A204.1 (cell line): Measurements from ENCODE around the gene FDXR.

Source experiments
- FAIRE-seq: peaks from 2 replicates; lab custom pipeline; 2012; peaks lifted over from hg19 to GRCh38; lab: Jason Lieb, UNC

The FDXR gene

DNA sequence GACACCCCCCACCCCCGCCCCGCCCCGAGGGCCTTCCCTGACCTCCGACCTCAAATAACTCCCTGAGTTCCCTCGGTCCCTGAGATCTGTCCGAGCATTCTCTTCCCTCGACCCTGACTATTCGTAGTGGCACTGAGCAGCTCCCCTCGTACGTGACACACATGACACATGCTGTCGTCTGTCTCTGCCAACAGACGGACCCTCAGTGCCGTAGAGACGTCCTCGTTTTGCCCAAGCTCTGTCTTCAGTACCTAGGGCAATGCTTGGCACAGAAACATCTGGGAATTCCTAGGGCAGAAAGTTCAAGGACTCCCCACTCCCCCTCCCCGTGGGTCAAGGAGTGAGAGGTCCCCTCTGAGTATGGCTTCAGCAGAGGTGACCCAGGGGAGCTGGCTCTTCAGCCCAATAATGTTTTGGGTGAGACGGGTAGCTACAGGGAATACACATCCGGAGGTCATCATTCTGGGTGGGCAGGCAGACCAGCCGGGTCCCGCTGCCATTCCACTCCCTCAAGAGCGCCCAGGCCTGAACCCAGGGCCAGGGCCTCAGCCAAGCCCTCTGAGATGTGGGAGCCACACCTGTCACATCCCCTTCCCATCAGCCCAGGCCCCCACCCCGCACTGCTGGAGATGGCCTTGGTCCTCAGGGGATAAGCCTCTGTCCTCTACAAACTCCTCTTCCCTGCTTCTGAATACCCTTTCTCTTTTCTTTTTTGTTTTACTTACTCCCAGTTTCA is 21.3 kb upstream of the FDXR start:
- FAIRE-seq, result no peak

DNA sequence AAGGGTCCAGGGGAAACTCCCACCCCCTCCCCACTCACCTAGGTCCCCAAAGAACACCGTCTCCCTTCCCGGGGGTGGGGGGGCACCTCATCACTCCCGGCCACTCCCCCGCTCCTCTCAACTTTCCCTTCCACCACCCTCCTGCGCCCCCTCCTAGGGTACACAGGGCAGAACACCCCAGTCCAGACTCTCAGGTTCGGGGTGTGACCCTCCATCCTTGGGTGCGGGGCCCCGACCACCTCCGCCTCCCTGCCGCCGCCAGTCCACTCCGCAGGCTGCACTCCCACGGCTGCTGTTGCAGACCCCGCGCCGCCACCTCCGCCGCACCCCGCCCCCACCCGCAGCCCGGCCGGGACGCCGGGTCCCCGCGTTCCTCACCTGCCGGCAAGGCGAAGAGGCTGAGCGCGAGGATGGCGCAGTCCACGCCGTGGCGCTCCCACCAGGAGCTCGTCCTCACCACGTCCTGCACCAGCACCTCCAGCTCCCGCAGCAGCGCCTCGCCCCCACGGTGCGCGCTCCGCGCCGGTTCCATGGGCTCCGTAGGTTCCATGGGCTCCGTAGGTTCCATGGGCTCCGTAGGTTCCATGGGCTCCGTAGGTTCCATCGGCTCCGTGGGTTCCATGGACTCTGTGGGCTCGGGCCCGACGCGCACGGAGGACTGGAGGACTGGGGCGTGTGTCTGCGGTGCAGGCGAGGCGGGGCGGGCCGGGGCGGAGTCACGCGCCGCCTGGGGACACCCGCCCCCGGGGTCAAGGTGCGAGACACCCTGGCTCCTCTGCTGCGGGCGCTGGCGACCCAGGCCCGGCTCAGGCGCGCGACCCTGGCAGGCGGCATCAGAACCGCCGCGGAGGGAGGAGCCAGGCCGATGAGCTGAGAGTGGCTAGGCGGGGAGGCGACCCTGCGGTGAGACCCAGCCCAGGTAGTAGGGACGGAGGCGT is 20.4 kb upstream of the FDXR start, which contains the start of gene FADS6:
TSS of gene FADS6 (minus strand) at position 660 of the 938 bp plus-strand sequence. CDS start at position 622, 38 bp downstream.
- no peak for FAIRE-seq

DNA sequence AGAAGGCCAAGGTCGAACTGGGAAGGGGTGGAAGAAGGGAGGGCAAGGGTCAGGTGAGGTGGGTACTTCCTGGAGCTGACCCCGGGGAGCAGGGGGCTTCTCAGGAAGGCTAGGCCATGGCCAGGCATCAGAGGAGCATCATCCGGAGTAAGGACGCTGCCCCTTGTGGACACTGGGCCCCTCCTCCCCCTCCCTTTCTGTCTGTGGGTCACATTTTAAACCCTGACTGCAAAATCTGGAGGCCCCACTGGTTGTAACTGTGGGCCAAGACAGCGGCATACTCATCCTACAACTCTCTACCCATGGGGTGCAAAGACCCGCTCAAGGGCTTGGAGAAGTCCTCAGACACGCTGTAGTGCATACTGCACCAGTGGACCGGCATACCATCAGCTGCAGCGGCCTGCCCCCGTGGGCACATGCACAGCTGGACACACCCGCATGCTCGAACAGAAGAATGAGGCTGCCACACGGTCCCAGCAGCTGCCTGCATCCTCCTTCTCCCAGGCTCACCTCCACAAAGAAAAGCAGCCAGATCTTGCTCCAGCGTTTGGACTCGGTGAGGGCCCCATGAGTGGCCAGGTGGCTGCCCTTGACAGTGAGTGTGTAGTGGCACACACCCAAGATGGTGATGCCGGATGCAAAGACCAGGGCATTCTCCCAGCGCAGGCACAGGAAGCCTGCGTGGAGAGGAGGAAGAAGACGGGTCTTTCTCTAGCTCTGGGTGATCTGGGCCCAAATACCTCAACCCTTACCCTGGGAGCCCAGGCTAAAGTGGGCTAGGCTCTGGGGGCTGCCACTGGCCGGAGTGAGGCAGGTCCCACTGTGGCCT is 19.4 kb upstream of the FDXR start:
- no peak for FAIRE-seq

DNA sequence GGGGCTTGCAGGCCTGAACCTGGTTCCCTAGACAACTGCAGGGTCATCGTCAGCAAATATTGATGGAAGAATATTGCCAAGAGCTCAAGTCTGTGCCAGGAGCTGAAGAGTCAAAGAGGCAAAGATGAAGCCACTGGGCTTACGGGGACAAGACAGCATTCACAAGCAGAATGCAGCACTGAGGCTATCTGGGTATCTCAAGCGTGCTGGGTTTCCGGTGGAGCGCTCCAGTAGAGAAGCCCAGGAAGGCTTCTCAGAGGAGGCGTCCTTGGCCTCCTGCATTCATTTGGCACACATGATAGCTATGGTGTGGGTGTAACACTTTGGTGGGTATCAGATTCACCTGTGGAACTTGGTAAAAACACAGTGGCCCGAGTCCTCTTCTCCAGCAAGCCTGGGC is 17.8 kb upstream of the FDXR start:
- no peak for FAIRE-seq

DNA sequence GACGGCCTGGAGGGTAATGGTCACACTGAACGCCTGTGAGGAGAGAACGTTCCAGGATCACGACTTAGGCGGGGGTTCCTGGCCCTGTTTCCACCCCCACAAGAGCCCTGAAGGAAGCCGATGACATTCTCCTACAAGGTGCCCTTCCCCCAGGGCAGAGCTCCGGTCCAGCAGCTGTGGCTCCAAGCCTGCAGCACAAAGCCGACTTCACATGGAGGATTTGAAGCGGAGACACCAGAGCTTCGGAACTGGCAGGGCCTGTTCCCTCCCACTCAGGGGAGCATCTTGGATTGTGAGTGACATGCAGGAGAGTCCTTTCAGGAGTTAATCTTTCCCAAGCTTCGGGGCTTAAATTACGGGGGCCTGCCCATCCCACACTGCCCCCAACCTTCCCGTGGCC is 15.7 kb upstream of the FDXR start:
- FAIRE-seq, result no peak

DNA sequence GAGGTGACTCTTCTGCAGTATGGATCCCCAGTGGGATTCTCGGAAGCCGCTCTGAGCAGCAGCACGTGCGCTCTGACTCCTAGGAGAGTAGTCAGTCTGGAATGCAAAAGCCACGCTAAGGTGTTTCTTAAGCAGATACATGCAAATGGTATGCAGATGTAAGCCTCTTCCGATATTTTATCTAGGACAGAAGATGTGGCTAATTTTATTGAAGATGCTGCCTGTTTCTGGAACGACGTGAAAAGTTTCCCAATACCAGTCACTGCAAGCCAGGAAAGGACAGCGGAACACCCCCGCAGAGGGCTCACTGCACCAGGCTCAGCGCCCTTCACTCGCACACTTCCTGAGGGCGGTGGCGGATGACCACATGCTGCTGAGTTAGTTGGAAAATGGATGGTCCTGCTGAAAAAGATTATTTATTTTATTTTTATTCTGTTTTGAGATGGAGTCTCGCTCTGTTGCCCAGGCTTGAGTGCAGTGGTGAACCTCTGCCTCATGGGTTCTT is 10.5 kb upstream of the FDXR start:
- FAIRE-seq, result no peak

DNA sequence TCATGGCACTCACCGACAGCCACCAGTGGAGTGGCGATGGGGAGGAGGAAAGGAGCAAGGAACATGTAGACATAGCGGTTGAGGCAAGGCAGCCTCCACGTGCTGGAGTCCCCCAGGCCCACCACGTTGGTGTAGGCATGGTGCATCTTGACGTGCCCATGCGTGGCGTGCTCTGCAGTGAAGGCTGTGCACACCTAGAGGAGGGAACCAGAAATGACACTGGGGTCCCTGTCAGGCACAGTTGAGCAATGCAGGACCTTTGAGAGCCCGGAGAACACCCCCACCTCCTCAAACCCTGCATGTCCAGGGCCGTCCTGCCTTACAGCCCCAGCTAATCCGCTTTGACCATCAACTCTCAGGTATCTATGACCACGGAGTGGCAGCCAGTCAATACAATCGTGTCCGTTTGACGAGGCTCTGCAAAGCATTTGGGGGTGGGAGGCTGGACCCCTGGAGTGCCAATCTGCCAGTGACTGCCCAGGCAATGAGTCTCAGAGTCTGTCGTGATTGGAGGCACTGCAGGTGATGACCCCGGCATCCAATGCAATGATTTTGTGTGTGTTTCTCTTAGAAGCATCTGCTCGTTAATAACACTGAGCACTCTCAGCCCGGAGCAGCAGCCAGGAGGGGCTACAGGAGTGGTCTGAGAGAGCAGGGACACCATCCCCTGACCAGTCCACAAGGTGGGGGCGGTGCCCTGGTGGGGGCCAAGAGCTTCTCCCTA is 9.9 kb upstream of the FDXR start:
- FAIRE-seq, result no peak

DNA sequence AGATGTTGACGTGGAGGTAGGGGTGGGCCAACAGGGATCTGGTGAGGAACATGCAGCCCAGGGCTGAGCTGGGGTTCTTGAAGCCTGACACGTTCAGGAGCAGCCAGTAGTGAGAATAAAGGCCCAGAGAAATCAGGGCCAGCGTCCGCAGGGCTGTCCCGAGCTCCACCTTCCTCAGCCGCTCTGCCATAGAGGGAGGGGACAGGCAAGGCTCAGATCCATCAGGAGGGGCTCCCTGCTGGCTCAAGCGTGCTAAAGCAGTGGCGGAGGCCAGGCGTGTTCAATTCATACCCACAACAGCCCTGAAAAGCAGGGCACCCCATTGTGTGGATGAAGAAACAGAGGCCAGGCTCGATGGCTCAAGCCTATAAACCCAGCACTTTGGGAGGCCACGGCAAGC is 8.3 kb upstream of the FDXR start:
- no peak for FAIRE-seq

DNA sequence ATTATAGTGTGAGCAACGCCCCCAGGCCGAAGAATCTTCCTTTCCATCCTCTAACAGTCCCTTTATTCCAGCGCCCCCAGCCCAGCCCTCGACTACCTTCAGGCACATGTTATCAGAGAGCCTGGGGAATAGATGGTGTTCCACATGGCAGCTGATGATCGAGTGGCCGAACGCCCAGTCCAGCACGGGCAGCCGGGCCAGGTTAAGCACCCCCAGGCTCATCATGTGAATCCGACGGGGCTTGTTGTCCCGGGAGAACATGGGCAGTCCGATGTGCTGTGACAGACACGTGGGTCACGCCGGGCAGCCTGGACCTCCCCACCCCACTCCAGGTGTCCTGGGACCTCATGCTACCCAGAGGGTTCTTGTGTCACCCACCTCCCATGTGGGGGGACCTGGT is 6.5 kb upstream of the FDXR start:
- FAIRE-seq, result no peak

DNA sequence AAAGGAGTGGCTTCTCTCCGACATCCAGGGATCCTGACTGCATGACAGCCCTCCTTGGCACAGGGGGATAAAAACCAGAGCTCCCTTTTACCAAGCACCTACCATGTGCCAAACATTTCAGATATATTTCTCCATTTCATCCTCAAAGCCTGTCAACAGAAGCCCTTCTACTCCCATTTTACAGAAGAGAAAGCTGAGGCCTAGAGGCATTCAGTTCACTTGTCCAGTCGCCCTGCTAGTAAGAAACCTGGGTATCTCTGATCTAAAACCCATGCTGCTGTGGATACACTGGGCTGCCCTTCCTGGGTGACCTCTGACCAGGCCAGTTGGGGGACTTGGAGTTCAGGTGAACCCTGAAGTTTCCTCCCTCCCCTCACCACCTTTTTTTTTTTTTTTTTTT is 5.9 kb upstream of the FDXR start:
- no peak for FAIRE-seq

DNA sequence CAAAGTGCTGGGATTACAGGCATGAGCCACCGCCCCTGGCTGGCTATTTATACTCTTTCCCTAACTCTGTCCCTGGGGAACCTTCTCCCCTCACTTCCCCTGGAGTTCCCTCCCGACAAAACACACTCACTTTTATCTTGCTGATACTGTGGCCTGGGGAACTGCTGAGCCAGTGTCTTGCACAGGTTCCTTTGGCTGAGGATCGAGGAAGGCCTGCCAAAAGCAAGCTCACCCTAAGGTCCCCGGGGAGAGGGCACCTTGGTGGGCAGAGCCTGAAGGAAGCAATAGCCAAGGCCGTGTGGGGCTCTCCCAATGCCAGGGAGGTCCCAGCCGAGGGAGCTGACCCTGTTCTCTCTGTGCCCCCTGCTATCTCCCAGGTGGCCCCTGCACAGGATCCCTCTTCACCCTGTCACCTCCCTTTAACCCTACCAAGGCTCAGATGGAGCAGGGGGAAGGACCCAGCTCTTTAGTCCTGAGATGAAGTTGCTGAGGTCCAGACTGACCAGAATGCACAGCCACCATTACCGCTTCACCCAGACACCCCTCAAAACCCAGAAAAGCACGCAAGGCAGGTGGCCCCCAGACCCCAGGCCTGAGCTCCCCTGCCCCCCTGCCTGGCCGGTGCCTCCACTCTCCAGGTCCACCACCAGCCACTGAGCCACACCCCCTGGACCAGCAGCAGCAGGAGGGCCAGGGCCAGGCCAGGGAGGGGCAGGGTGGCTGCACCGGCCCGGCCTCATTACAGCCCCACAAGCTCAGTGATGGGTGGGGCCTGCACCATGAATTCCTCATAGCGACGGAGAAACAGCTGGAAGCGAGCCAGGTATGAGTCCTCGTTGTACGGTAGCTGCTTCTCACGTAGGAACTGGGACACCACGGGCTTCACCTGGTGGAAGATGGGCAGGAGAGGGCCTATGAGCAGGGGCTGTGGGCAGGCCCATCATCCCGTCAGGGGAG is 5.1 kb upstream of the FDXR start:
- FAIRE-seq, result no peak

DNA sequence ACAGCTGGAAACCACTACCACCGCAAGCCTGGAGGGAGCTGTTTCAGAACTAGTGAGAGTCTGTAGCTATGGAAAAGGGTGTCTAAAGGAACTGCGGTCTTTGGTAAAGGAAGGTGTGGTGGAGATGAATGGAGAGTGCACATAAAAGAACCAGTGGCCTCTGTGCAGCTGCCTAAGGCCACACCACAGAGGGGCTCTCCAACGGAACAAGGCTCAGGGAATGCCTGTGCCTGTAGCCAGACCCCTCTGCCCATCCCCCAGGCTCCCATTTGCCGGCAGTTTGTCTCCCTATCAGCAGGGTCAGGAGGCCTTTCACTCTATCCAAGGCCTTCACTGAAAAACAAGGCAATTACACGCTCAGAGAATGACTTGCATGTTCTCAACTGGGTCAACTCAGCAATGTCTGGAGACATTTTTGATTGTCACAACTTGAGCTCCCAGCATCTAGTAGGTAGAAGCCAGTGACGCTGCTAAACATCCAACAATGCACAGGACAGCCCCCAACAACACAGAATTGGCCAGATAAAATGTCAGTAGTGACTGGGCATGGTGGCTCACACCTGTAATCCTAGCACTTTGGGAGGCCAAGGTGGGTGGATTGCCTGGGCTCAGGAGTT is 3.3 kb upstream of the FDXR start:
- FAIRE-seq, result no peak

DNA sequence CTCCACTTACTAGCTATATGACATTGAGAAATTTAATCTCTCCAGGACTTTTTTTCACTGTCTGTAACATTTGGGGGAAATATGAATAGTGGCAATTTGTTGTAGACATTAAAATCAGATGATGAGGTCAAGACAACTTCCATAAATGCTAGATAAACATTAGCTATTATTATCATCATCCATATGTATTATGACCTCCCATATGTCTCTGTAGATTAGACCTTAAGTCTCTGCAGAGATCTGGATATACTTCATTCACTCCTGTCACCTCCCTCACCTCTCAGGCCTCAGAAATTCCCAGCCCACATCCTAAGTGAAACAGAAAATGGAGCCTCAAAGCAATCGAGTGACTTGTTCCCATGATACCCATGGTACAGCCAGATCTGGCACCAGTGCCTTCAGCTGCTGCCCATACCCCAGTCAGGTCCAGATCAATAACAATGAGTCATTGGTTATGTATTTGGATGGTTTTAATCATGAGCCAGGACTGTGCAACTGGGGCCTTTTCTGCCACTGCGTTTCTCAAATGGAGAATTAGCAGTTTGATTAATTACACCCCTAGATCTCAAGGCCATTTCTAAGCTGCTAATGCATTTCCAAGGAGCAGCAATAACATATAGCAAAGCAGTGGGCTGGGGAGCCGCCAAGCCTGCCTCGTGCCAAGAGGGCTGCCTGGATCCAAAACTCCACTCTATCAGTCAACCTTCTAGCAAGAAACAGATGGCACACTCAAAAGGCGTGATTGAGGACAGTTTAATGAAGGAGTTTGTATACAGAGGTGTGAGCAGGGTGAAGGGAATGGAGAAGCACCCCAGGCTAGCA is 2.6 kb upstream of the FDXR start:
- FAIRE-seq, result no peak

DNA sequence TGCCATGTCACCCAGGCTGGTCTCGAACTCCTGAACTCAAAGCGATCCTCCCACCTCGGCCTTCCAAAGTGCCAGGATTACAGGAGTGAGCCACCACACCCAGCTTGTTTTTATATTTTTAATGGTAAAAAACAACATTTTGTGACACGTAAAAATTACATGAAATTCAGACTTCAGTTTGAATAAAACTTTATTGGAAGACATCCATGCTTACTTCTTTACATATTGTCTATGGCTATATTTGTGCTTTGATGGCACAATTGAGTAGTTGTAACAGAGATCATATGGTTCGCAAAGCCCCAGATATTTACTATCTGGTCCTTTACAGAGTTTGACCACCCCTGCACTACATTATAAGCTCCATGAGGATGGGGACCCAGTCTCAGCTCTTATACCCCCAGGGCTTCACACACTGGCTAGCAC is 1.8 kb upstream of the FDXR start:
- no peak for FAIRE-seq

DNA sequence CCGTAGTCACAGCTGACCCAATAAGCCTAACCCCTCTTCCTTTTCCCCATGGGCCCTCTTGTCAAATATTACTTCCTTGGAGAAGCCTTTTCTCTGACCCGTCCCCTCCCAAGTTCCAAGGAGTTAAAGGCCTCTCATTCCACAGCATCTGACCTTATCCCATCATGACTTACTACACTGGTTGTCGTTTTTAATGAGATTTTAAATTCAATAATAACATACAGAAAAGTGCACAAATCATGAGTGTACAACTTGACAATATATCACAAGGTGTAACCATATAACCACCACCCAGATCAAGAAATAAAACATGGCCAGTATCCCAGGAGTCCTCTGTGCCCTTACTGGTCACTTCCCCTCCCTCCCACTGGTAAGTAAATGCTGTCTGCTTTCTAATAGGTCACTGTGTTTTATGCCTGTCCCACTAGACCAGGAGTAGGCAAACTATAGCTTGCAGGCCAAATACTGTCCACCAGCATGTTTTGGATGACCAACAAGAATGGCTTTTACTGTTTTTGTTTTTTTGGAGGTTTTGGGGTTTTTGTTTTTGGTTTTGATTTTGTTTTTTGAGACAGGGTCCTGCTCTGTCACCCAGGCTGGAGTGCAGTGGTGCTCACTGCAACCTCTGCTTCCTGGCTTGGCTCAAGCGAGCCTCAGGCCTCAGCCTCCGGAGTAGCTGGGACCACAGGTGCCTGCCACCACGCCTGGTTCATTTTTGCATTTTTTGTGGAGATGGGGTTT is 1.2 kb upstream of the FDXR start:
- no peak for FAIRE-seq

DNA sequence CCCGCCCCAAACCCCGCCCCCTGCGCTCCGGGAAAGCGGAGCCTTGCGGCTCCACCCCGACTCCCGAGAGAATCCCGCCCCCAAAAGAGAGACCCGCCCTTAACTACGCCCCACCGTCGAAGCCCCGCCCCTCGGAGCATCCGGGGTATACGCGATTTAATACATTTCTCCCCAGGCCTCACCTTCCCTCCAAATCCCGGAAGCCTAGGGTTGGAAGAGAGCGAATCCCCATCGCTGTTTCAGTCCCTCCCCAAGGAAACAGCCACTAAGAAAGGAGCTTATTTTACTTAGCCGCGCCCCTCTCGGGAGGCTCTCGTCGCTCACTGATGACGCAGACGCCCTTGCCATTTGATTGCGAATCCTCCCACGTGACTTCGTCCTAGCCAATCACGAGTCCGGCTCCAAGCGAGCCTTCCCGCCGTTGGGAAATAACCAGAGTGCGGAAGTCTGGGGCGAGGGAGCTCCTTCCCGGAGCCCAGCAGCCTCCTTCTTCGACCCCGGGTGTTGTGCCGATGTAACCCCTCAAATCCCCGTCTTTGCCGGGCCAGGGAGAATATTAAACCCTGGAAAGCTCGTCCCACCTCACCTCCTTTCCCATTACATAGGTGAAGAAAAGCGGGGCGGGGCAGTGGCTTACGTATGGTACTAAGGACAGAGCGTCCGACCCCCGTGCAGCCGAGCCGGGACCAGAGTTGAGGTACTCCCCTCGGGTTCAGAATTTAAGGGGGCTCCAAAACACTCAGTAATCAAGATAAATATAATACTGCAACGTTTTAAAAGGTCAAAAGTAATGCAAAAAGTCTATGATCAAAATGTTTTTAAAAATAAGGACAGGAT is 461 bp upstream of the FDXR start:
- peak; percentile 97 for FAIRE-seq

DNA sequence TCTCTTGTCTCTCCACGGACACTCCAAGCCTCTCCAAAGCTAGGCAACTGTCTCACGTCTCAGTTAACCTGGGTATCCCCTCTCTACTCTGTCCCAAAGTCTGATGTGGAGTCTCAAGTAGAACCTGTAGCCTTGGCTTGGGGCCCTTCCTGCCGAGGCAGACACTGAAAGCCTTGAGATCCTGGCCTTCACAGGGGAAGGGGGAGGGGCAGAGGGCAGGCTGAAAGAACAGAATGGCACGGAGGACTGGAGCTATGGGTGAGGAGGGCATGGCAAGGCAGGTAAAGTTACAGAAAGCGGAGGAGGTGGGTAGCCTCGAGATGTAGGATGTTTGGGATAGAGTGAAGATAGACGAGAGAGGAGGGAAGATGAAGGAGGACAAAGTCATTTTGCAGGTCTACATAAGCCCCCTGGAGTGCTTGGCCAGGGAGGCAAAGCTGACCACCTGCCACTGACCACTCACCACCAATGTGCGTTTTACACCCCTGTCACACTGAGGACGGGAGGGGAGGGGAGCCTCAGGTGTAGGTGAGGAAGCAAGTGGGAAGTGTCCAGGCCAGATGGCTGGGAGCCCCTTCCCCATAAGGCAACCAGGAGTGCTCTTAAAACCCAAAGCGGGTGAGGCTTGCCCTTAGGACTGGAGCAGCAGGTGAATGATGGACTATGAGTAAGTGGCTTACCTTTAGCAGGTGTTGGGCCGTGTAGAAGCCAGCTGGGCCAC is 1.3 kb downstream of the FDXR start:
- no peak for FAIRE-seq
